Measurements from ENCODE around the gene PRDM11.

GRCh38 chr11:45226901-45227300, 80.5 kb downstream of the PRDM11 start:
- TF ChIP-seq, protein P1, sequence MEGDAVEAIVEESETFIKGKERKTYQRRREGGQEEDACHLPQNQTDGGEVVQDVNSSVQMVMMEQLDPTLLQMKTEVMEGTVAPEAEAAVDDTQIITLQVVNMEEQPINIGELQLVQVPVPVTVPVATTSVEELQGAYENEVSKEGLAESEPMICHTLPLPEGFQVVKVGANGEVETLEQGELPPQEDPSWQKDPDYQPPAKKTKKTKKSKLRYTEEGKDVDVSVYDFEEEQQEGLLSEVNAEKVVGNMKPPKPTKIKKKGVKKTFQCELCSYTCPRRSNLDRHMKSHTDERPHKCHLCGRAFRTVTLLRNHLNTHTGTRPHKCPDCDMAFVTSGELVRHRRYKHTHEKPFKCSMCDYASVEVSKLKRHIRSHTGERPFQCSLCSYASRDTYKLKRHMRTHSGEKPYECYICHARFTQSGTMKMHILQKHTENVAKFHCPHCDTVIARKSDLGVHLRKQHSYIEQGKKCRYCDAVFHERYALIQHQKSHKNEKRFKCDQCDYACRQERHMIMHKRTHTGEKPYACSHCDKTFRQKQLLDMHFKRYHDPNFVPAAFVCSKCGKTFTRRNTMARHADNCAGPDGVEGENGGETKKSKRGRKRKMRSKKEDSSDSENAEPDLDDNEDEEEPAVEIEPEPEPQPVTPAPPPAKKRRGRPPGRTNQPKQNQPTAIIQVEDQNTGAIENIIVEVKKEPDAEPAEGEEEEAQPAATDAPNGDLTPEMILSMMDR (IDR thresholded peaks at IDR 0.05; ENCODE audit: low read depth, low read length): no peak
- TF ChIP-seq MAX (IDR thresholded peaks at IDR 0.05; ENCODE audit: low read depth, low read length) (no peak), POLR2A (IDR thresholded peaks at IDR 0.05; ENCODE audit: extremely low read depth, insufficient read length) (no peak), MYC (IDR thresholded peaks at IDR 0.05; ENCODE audit: low read depth, low read length) (no peak)
